Glutamatergic neuron (in vitro differentiated cells): ENCODE results near the gene OR2AE1. TPM values are rescaled to one million over a fixed set of nuclear protein-coding genes. Genes with fewer than 3 reads are reported as not detected.

Source experiments
- DNase-seq: peaks from one replicate; pipeline ENCODE4 v3.0.0; 2022
- H3K27ac Mint-ChIP-seq: one replicate; pipeline ENCODE4 v1.8.0; 2020; ENCODE audit warnings: mild to moderate bottlenecking, mixed read lengths, inconsistent platforms; ENCODE audit not compliant: unreplicated experiment
- H3K27me3 Mint-ChIP-seq: one replicate; pipeline ENCODE4 v1.8.0; 2020; ENCODE audit warnings: mild to moderate bottlenecking, moderate library complexity, mixed read lengths, inconsistent platforms; ENCODE audit not compliant: unreplicated experiment
- H3K36me3 Mint-ChIP-seq: one replicate; pipeline ENCODE4 v1.8.0; 2020; ENCODE audit warnings: mild to moderate bottlenecking, mixed read lengths, inconsistent platforms; ENCODE audit not compliant: unreplicated experiment
- H3K4me1 Mint-ChIP-seq: one replicate; pipeline ENCODE4 v1.8.0; 2020; ENCODE audit warnings: mild to moderate bottlenecking, low read depth, mixed read lengths, inconsistent platforms; ENCODE audit not compliant: unreplicated experiment
- H3K4me3 Mint-ChIP-seq: one replicate; pipeline ENCODE4 v1.8.0; 2020; ENCODE audit warnings: mild to moderate bottlenecking, mixed read lengths, inconsistent platforms; ENCODE audit not compliant: unreplicated experiment
- H3K9me3 Mint-ChIP-seq: one replicate; pipeline ENCODE4 v1.8.0; 2020; ENCODE audit warnings: mild to moderate bottlenecking, moderate library complexity, mixed read lengths, inconsistent platforms; ENCODE audit not compliant: unreplicated experiment
- total RNA-seq: library from RNA; stranded (reverse); fragmentation: NEBNext Ultra II Directional; extraction: Animal tissue kit (Norgen Biotek cat#: 25700); gene quantifications from one replicate; pipeline ENCODE4 v1.2.1, GENCODE V29; 2021; ENCODE audit not compliant: unreplicated experiment
- TF ChIP-seq, protein P1 (sequence below): fragments of 200-600 bp; sonication (generic); IDR thresholded peaks from one replicate; pipeline ENCODE4 v1.5.0; 2021; ENCODE audit not compliant: partially characterized antibody, unreplicated experiment

The OR2AE1 gene
- total RNA-seq, 1 donor from 2014 or later: 0.39 TPM

DNA sequence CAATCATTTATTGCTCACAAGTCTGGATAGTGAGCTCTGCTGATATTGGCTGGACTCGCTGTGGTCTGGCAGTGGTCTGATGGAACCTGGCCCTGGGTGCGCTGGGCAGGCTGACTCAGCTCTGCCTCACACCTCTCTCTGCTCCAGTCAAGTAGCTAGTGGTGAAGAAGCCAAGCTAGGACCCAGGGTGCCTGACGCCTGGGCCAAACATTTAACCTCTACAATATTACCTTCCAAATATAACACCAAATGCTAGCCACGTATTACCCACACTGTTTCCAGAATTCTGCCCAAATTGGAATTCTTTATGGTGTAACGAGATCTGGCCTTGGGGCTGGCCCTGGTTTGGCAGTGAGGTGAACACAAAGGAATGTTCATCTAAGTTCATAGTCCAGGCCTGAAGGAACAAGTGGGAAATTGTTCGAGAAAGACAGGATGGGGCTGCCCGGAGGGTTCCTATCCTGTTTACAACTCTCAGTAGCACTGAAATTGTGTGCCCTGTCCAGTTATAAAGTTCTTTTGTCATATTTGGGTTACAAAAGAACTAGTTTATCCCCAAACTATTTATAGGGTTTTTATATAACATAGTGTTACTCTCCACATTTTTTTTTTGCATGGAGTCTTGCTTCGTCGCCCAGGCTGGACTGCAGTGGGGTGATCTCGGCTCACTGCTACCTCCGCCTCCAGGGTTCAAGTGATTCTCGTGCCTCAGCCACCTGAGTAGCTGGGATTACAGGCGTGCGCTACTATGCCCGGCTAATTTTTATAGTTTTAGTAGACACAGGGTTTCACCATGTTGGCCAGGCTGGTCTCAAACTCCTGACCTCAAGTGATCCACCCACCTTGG is 16.3 kb downstream of the OR2AE1 start:
- H3K4me3 Mint-ChIP-seq: no peak overlapping the region
- H3K27me3 Mint-ChIP-seq: peaks cover 2% of the 10 kb centered on the region
- no peaks in the 10 kb centered on the region for H3K9me3 Mint-ChIP-seq
- TF ChIP-seq, protein P1, sequence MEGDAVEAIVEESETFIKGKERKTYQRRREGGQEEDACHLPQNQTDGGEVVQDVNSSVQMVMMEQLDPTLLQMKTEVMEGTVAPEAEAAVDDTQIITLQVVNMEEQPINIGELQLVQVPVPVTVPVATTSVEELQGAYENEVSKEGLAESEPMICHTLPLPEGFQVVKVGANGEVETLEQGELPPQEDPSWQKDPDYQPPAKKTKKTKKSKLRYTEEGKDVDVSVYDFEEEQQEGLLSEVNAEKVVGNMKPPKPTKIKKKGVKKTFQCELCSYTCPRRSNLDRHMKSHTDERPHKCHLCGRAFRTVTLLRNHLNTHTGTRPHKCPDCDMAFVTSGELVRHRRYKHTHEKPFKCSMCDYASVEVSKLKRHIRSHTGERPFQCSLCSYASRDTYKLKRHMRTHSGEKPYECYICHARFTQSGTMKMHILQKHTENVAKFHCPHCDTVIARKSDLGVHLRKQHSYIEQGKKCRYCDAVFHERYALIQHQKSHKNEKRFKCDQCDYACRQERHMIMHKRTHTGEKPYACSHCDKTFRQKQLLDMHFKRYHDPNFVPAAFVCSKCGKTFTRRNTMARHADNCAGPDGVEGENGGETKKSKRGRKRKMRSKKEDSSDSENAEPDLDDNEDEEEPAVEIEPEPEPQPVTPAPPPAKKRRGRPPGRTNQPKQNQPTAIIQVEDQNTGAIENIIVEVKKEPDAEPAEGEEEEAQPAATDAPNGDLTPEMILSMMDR: no peak
- no peaks in the 10 kb centered on the region for H3K4me1 Mint-ChIP-seq
- no peak for DNase-seq
- H3K27ac Mint-ChIP-seq: no peak overlapping the region
- H3K36me3 Mint-ChIP-seq: no peaks in the 10 kb centered on the region

DNA sequence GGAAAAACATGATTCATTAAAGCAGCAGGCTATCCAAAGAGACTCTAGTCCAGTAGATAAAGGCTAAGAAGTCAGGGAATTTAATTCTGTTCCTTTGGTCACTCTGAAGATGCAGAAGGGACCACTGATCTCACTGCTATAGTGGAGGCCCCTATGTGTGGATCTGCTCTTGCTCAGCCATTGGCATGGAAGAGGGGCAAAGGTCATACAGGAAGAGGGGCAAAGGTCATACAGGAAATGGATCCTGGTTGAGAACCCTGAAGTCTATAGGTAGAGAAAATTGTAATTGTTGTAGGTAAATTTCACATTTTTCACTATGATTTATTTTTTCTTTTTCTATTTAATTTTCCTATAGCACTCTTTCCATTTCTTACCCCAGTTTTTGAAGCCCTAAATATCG is 21.6 kb downstream of the OR2AE1 start:
- H3K27ac Mint-ChIP-seq: no peak overlapping the region
- TF ChIP-seq, protein P1: no peak
- H3K9me3 Mint-ChIP-seq: no peaks in the 10 kb centered on the region
- H3K4me1 Mint-ChIP-seq: no peaks in the 10 kb centered on the region
- H3K27me3 Mint-ChIP-seq: peaks cover 2% of the 10 kb centered on the region
- no peak overlapping the region for H3K4me3 Mint-ChIP-seq
- DNase-seq: no peak
- no peaks in the 10 kb centered on the region for H3K36me3 Mint-ChIP-seq

DNA sequence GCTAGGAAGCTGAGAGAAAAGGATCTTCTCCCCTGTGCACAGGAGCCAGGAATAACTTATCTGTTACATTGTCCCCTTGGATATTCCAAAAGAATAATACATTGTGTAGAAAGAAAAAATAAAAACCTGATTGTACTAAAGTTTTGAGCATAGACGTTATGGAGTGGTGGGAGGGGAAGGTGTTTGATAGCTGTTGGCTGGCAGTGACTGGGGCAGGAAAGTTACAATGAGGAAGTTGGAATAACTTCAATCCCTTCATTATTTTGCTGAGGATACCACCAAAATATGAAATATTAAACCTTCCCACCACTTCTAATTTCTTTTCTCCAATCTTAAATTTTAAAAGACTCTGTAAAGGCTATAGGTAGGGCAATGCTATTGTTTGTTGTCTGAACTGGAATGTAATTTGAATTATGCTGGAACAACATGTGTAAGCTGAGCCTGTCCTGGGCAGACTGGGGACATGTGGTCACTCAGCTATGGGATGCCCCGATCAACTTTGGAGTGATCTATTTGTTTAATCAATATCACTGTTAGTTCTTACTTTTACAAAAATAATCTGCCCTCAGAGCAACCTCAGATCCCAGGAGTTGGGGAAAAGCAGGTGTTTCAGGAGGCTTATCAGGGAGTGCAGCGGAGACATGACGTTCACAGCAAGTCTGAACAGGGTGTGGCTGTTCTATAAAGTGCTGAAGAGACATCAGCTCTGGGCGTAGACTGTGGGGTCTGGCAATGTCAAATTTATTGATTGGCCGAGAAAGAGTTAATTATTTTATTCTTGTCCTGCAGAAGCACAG is 28.2 kb downstream of the OR2AE1 start:
- H3K27ac Mint-ChIP-seq: no peak overlapping the region
- TF ChIP-seq, protein P1: no peak
- H3K27me3 Mint-ChIP-seq: no peaks in the 10 kb centered on the region
- no peaks in the 10 kb centered on the region for H3K36me3 Mint-ChIP-seq
- H3K9me3 Mint-ChIP-seq: no peaks in the 10 kb centered on the region
- no peak for DNase-seq
- H3K4me3 Mint-ChIP-seq: no peak overlapping the region
- H3K4me1 Mint-ChIP-seq: no peaks in the 10 kb centered on the region

DNA sequence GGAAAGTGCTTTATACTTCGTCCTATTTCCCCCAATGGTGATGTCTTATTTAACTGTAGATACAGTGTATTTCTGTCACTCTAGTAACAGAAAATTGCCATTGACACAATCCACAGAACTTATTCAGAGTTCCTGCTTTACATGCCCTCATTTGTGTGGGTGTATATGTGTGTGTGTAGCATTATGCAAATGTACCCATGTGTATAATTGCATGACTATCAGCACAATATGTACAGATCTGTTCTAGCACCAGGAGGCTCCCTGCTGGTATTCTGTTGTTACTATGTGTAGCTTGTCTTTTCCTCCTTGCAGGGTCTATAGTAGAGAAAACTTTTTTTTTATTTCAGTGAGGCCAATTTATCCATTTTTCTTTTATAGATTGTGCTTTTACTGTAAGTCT is 32.5 kb downstream of the OR2AE1 start:
- Mint-ChIP-seq H3K9me3 (no peaks in the 10 kb centered on the region), H3K27ac (no peak overlapping the region), H3K36me3 (no peaks in the 10 kb centered on the region), H3K4me3 (no peak overlapping the region), H3K27me3 (no peaks in the 10 kb centered on the region), H3K4me1 (no peaks in the 10 kb centered on the region)
- TF ChIP-seq, protein P1: no peak
- DNase-seq: no peak

DNA sequence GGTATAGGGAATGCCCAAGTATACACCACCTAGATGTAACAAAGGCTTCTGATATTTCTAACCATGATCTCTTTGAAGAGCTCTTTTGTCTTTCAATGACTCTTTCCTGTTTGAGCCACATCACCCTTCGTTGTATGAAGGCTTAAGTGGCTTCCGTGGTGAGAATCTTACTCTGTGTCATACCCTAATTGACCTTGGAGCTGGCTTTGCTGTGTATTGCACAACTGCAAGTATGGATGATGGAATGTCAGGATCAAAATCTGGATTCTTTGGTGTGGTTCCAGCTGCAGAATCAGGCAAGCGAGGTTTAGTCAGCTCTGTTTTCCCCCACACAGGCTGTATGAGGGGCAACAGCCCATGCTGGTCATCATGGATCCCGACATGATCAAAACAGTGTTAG is 33.0 kb downstream of the OR2AE1 start:
- DNase-seq: no peak
- H3K9me3 Mint-ChIP-seq: no peaks in the 10 kb centered on the region
- H3K27ac Mint-ChIP-seq: no peak overlapping the region
- TF ChIP-seq, protein P1: no peak
- no peaks in the 10 kb centered on the region for H3K27me3 Mint-ChIP-seq
- H3K36me3 Mint-ChIP-seq: no peaks in the 10 kb centered on the region
- no peak overlapping the region for H3K4me3 Mint-ChIP-seq
- H3K4me1 Mint-ChIP-seq: no peaks in the 10 kb centered on the region
